ENCODE data around the gene PRMT7.

The PRMT7 gene, protein sequence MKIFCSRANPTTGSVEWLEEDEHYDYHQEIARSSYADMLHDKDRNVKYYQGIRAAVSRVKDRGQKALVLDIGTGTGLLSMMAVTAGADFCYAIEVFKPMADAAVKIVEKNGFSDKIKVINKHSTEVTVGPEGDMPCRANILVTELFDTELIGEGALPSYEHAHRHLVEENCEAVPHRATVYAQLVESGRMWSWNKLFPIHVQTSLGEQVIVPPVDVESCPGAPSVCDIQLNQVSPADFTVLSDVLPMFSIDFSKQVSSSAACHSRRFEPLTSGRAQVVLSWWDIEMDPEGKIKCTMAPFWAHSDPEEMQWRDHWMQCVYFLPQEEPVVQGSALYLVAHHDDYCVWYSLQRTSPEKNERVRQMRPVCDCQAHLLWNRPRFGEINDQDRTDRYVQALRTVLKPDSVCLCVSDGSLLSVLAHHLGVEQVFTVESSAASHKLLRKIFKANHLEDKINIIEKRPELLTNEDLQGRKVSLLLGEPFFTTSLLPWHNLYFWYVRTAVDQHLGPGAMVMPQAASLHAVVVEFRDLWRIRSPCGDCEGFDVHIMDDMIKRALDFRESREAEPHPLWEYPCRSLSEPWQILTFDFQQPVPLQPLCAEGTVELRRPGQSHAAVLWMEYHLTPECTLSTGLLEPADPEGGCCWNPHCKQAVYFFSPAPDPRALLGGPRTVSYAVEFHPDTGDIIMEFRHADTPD

DNA sequence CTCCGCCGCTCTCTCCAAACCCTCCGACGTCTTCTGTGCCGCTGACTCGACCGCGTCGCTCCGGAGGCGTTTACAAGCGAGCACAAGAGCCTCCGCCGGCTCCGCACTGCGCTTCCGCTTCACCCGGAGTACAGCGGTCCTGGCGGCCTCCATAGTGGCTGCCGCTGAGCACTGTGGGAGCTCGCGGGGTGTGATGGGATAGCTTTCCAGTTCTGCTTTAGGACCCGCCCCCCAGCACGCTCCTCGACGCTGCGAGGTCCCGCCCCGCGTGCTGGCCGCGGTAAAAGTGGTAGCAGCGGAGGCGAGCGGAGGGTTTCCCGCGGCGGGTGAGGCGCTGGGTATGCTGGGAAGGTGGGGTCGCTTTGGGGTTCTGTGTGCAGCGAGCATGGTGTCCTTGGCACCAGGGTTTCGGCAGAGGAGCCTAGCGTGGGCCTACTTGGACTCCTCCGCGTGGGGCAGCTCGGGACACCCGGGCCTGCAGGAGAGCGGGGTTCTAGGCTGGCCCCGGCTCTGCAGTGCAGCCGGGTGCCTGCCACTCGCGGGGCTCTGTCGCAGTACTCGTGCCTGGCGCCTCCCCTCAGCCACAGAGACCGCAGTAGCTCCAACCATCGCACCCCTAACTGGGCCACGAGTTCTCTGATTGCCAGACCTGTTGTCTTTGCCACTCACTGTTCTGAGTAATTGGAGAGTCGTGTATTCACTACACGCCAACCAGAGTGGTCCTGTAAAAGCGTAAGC lies at the start of gene PRMT7, which contains the start of gene SLC7A6OS:
Gene PRMT7, plus strand, starts transcription at position 246 of the 738 bp plus-strand sequence. CDS start 4,961 bp downstream, outside the sequence.
Gene SLC7A6OS, minus strand, starts transcription at position 173 of the 738 bp plus-strand sequence. Its CDS starts 20 bp downstream, at position 153.
- DNase-seq (ENCODE audit: low read depth), result peak; percentile 53

GRCh38 chr16:68263559-68264127 lies 47.2 kb upstream of the PRMT7 start:
- no peak for DNase-seq (ENCODE audit: low read depth)

DNA sequence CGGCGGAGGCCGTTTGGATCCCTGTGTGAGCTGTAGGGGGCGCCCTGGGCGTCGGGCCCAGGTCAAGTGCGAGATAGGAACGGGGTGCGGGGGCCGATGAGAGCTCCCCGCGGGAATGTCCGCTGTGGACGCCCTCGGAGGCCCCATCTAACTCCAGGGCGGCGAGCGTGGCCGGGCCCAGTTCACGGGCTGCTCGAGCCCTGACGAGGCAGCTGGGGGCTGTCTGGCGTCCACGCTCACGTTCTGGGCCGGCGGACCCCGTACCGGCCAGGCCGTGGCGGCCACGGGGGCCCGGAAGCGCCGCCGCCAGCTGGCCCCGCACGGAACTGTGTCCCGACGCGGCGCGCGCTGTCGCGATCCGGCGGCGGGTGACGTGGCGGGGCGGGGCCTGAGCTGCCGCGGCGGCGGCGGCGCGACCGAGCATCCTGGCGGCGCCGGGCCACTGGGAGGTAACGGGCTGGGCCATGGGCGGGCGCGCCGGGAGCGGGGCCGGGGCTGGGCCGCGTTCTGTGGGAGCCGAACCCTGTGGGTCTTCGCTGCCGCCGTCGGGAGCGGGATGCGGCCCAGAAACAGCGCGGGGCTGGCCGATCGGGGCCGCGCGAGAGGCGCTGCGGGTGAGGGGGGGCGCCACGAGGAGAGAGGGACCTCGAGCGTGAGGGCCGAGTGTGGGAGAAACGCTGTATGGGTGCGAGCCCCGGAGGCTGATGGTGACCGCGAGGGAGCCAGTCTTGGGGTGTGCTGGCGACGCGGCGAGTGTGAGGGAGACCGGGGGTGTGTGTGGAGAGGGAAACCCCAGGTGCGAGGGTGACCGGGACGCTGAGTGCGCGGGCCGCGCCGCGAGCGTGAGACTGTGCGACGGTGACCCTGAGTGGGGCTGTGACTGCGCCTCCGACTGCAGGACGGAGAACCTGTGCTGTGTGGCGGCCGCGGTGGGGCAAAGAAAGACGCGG lies 46.4 kb upstream of the PRMT7 start, which contains the start of gene SLC7A6:
Gene SLC7A6, plus strand, starts transcription at position 399 of the 950 bp plus-strand sequence. CDS start 10,201 bp downstream, outside the sequence.
- DNase-seq (ENCODE audit: low read depth), result no peak

- peak; percentile 83 for DNase-seq (ENCODE audit: low read depth)
These were observed 45.5 kb upstream of the PRMT7 start for GRCh38 chr16:68265078-68265920.

DNA sequence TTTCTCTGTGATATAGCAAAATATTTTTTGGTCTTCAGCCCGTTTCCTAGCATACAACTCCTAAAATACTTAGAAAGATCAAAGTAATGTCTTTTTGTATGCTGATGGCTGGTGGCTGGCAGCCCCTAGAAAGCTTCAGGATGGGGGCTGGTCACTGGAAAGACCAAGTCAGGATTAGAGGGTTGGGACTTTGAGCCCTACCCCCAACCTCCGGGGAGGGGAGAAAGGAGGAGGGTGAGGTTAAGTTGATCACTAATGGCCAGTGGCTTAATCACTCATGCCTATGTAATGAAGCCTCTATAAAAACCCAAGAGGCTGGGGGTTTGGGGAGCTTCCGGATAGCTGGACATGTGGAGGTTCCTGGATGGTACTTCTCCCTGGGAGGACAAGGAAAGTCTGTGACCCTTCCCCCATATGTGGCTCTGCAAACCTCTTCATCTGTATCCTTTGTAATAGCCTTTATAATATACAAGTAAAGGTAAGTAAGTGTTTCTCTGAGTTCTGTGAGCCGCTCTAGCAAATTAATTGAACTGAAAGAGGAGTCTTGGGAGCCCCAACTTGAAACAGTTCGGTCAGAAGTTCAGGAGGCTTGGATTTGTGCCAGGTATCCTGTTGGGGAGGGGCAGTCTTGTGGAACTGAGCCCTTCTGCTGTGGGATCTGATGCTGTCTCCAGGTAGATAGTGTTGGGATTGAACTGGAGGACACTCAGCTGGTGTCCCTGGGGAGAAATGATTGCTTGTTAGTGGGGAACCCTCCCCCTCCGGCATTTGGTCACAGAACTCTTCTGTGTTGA lies 43.0 kb upstream of the PRMT7 start:
- no peak for DNase-seq (ENCODE audit: low read depth)

DNA sequence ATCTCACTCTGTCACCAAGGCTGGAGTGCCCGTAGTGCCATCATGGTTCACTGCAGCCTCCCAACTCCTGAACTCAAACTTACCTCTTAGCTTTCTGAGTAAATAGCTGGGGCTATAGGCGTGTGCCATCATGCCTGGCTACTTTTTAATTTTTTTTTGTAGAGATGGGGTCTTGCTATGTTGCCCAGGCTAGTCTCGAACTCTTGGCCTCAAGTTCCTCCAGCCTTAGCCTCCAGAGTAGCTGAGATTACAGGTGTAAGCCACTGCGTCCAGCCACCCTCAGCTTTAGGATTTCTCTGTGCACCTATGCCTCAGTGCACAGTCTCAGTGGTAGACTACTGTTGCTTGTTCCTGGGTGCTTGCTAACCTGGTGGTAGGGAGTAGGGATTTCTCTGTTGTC lies 41.0 kb upstream of the PRMT7 start:
- no peak for DNase-seq (ENCODE audit: low read depth)

DNA sequence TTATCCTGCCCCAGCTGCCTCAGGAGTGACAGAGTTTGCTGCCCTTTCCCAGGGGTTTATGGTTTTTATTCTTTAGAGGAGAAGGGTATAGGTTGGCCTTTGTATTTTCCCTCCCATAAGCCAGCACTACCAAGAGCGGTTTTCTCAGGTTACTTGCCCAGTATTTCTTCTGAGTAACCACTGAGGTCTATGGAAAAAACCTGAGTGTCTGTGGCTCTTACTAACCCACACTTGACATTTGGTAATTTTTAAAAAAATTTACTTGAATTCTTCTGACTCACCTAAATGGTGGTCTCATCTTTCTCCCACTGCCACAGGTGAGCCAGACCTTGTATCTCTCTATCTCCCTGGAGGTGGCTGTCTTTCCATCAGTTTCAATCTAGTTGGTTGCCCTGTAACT lies 40.5 kb upstream of the PRMT7 start:
- DNase-seq (ENCODE audit: low read depth), result no peak

DNA sequence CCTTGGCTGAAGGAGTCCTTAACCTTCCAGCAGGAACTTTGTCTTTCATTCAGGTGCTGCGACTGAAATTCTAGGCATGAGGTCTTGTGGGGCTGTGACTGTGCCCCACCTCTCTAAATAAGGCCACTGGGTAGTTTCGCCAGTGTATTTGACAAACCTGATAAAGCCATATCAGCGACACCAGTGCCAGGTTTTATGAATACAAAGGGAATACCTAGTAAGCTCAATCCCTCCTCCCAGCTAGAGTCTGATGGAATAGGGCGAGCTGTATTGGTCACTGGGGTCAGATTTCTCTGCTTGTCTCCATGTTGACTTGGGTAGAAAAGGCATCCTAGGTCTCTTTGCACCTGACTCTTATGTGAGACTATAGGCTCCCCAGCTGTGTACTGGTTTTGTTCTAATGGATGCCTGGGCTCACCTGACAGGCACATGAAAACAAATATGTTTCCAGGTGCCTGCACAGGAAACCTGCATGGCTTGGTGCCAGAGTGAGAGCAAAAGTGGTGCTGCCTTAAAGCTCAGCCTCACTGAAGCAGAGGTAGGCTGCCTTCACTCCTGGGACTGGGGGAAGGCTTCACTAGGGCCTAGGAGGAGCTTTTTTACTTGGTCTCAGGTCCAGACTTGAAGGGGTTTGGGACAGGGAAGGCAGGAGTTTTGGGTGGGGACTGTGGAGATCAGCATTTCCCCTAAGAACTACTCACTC lies 38.2 kb upstream of the PRMT7 start:
- DNase-seq (ENCODE audit: low read depth), result no peak

DNA sequence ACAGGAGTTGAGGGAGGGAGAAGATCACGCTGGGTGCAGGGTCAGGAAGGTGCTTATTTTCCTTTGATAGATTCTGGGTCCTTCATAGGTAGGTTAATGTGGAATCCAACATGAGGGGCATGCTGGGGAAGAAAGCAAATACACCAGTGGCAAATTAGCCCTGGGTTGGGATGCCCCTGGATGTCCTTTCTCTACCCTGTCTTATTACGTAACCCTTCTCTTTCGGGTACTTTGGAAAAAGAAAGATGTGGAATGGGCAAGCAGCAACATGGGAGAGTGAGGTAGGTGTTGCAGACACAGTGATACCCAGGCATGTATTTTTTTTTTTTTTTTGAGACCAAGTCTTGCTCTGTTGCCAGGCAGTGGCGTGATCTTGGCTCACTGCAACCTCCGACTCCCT lies 37.4 kb upstream of the PRMT7 start:
- no peak for DNase-seq (ENCODE audit: low read depth)

DNA sequence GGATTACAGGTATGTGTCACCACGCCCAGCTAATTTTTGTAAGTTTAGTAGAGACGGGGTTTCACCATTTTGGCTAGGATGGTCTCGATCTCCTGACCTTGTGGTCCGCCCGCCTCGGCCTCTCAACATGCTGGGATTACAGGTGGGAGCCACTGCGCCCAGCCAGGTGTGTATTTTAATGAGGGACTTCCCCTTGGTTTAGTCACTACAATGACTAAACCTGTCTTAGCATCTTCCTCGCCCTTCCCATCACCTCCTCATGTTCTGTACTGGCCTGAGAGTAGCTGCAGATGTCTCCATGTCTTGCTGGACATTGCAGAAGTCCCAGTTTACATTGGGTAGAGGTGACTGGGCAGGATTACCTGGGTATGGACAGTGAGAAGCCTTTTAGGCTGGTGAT lies 36.9 kb upstream of the PRMT7 start:
- no peak for DNase-seq (ENCODE audit: low read depth)

GRCh38 chr16:68274441-68274840 lies 36.4 kb upstream of the PRMT7 start:
- DNase-seq (ENCODE audit: low read depth), result no peak

GRCh38 chr16:68275611-68276191 lies 35.1 kb upstream of the PRMT7 start:
- DNase-seq (ENCODE audit: low read depth), result no peak

GRCh38 chr16:68276223-68276622 lies 34.6 kb upstream of the PRMT7 start:
- no peak for DNase-seq (ENCODE audit: low read depth)

- DNase-seq (ENCODE audit: low read depth), result no peak
These were observed 30.9 kb upstream of the PRMT7 start for GRCh38 chr16:68279726-68280558.

GRCh38 chr16:68281368-68282063 lies 29.3 kb upstream of the PRMT7 start:
- no peak for DNase-seq (ENCODE audit: low read depth)

DNA sequence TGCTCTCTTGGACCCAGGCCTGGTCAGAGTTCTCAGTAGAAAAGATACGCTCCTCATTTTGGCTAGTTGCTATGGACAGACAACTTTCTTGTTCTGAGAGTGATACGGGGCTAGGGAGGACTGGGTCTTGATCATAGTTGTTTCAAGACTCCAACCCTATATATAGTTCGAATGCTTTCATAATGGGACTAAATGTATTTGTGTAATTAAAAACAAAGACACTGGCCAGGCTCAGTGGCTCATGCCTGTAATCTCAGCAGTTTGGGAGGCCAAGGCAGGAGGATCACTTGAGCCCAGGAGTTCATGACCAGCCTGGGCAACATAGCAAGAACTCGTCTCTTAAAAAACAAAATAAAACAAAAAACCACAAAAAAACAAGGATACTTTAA lies 28.8 kb upstream of the PRMT7 start:
- DNase-seq (ENCODE audit: low read depth), result no peak

DNA sequence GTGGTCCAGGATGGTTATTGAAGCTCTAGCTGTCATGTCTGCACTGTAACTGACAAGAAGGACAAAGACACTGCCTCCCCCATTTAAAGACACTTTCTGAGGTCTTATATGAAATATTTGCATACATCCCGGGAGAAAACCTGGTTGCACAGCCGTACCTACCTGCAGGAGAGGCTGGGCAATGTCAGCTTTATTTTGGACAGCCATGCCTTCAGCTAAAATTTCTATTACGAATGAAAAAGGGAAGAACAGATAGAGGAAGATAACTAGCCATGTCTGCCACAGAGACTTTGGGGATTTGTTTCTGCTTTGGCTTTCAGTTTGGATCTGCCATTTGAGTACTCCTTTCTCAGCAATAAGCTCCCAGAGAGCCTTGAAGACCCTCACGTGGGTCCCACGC lies 27.5 kb upstream of the PRMT7 start:
- DNase-seq (ENCODE audit: low read depth), result no peak
